WTC11 (cell line): Measurements from ENCODE around the gene STIMATE. TPM values are rescaled to one million over a fixed set of nuclear protein-coding genes. Genes with fewer than 3 reads are reported as not detected.
A peak's percentile ranks its signal among the peaks of the same experiment; 100 is the strongest.

Experiments
- ATAC-seq: fragments of 200-7000 bp; cut with Tn5 transposase; 2 replicates; pipeline ENCODE4 v1.10.0; 2021; ENCODE audit warnings: mild to moderate bottlenecking, moderate library complexity
- CTCF ChIA-PET: fragments of 300-600 bp; sonication (Branson Sonifier 250); formaldehyde crosslinking; loops from one replicate; lab custom pipeline; 2021; ENCODE audit warnings: antibody characterized with exemption; lab: Charles Lee
- POLR2A ChIA-PET: fragments of 350-600 bp; sonication (Branson Sonifier 250); formaldehyde crosslinking; loops from one replicate; lab custom pipeline; 2021; ENCODE audit warnings: antibody characterized with exemption; lab: Charles Lee
- DNase-seq: peaks from one replicate; pipeline ENCODE4 v3.0.0; 2021; ENCODE audit warnings: low spot score
- H3K27ac Mint-ChIP-seq: 2 replicates; pipeline ENCODE4 v1.8.0; 2021; ENCODE audit warnings: mixed read lengths
- H3K27me3 Mint-ChIP-seq: 2 replicates; pipeline ENCODE4 v1.8.0; 2021; ENCODE audit warnings: low read depth, mild to moderate bottlenecking, moderate library complexity, mixed read lengths
- H3K36me3 Mint-ChIP-seq: 2 replicates; pipeline ENCODE4 v1.8.0; 2021; ENCODE audit warnings: mixed read lengths
- H3K4me1 Mint-ChIP-seq: 2 replicates; pipeline ENCODE4 v1.8.0; 2022; ENCODE audit warnings: mixed read lengths
- H3K4me3 Mint-ChIP-seq: 2 replicates; pipeline ENCODE4 v1.8.0; 2021; ENCODE audit warnings: mild to moderate bottlenecking, moderate library complexity, mixed read lengths
- H3K9me3 Mint-ChIP-seq: 2 replicates; pipeline ENCODE4 v1.8.0; 2021; ENCODE audit warnings: mixed read lengths
- CREB1 ChIP-seq: sonication (generic); formaldehyde crosslinking; IDR thresholded peaks from 2 replicates; pipeline ENCODE4 v1.8.0; 2023; ENCODE audit warnings: mild to moderate bottlenecking, missing genetic modification reagents
- EMX1 ChIP-seq: fragments of 250-450 bp; sonication (Bioruptor Pico); IDR thresholded peaks from 2 replicates; pipeline ENCODE4 v1.8.0; 2021; ENCODE audit warnings: mild to moderate bottlenecking
- ESRRA ChIP-seq: sonication (generic); formaldehyde crosslinking; IDR thresholded peaks from 2 replicates; pipeline ENCODE4 v1.8.1; 2022; ENCODE audit warnings: mild to moderate bottlenecking, missing genetic modification reagents, borderline replicate concordance
- FOXK1 ChIP-seq: sonication (generic); formaldehyde crosslinking; IDR thresholded peaks from 2 replicates; pipeline ENCODE4 v1.8.0; 2022; ENCODE audit warnings: mild to moderate bottlenecking, moderate library complexity, missing genetic modification reagents
- FOXP1 ChIP-seq: sonication (generic); formaldehyde crosslinking; IDR thresholded peaks from 2 replicates; pipeline ENCODE4 v1.8.0; 2022; ENCODE audit warnings: missing genetic modification reagents, mild to moderate bottlenecking, moderate library complexity, borderline replicate concordance
- NFATC4 ChIP-seq: fragments of 250-450 bp; sonication (Bioruptor Pico); IDR thresholded peaks from 2 replicates; pipeline ENCODE4 v1.9.0; 2021; ENCODE audit warnings: mild to moderate bottlenecking
- NR3C1 ChIP-seq: sonication (generic); formaldehyde crosslinking; conservative IDR thresholded peaks from 2 replicates; pipeline ENCODE4 v1.8.1; 2023; ENCODE audit warnings: low read depth, mild to moderate bottlenecking, missing genetic modification reagents
- OVOL2 ChIP-seq: fragments of 250-450 bp; sonication (Bioruptor Pico); IDR thresholded peaks from 2 replicates; pipeline ENCODE4 v1.9.0; 2021; ENCODE audit warnings: mild to moderate bottlenecking, borderline replicate concordance
- PRDM15 ChIP-seq: sonication (generic); formaldehyde crosslinking; IDR thresholded peaks from 2 replicates; pipeline ENCODE4 v1.8.0; 2022; ENCODE audit warnings: missing genetic modification reagents
- ZNF121 ChIP-seq: sonication (generic); formaldehyde crosslinking; IDR thresholded peaks from 2 replicates; pipeline ENCODE4 v1.8.0; 2023; ENCODE audit warnings: missing genetic modification reagents
- ZNF138 ChIP-seq: sonication (generic); formaldehyde crosslinking; conservative IDR thresholded peaks from 2 replicates; pipeline ENCODE4 v1.8.1; 2022; ENCODE audit warnings: mild to moderate bottlenecking, moderate library complexity, missing genetic modification reagents
- ZNF396 ChIP-seq: fragments of 250-450 bp; sonication (Bioruptor Pico); IDR thresholded peaks from 2 replicates; pipeline ENCODE4 v1.8.0; 2021; ENCODE audit warnings: mild to moderate bottlenecking, moderate library complexity, borderline replicate concordance
- ZNF416 ChIP-seq: fragments of 250-450 bp; sonication (Bioruptor Pico); IDR thresholded peaks from 2 replicates; pipeline ENCODE4 v1.9.0; 2021; ENCODE audit warnings: mild to moderate bottlenecking, inconsistent platforms
- ZNF532 ChIP-seq: fragments of 250-450 bp; sonication (Bioruptor Pico); IDR thresholded peaks from 2 replicates; pipeline ENCODE4 v1.9.0; 2021; ENCODE audit warnings: mild to moderate bottlenecking, borderline replicate concordance
- ZNF671 ChIP-seq: fragments of 250-450 bp; sonication (Bioruptor Pico); IDR thresholded peaks from 2 replicates; pipeline ENCODE4 v1.8.0; 2021; ENCODE audit warnings: mild to moderate bottlenecking
- ZSCAN18 ChIP-seq: fragments of 250-450 bp; sonication (Bioruptor Pico); IDR thresholded peaks from 2 replicates; pipeline ENCODE4 v2.1.2; 2022; ENCODE audit warnings: mild to moderate bottlenecking, moderate library complexity
- total RNA-seq: library from RNA; stranded (reverse); gene quantifications from 3 replicates; pipeline ENCODE4 v1.2.3, GENCODE V29; 2021
- TF ChIP-seq, protein P1 (sequence below): sonication (generic); formaldehyde crosslinking; IDR thresholded peaks from 2 replicates; pipeline ENCODE4 v1.8.1; 2022; ENCODE audit warnings: low read depth, missing genetic modification reagents, borderline replicate concordance
- TF ChIP-seq, protein P2 (sequence below): fragments of 200-600 bp; IDR thresholded peaks from 2 replicates; pipeline ENCODE4 v1.8.0; 2022; ENCODE audit warnings: antibody characterized with exemption
- TF ChIP-seq, protein P3 (sequence below): sonication (generic); formaldehyde crosslinking; IDR thresholded peaks from 2 replicates; pipeline ENCODE4 v1.8.1; 2022; ENCODE audit warnings: low read depth, mild to moderate bottlenecking, moderate library complexity, missing genetic modification reagents, borderline replicate concordance

The STIMATE gene
- total RNA-seq, 1 experiment from 2014 or later = 35.5 TPM

DNA sequence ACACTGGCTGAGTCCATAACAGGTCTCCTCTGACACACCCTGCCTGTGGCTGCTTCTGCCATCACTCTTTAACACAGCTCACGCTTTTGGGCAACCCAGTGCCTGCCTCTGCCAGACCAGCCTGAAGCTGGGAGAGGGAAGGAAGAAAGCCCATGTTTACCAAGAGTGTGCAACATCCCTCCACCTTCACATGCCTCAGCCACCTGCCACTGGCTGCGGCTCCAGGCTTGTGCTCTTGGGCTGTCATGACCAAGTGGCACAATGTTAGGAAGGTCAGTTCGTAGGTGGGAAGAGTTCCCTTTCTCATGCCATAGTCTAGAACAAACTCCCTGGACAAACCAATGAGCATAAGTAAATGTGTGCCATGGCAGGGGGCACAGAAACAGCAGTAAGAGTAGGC, 20.3 kb downstream of the STIMATE start:
- POLR2A ChIA-PET = interaction anchor here (1.1 kb wide), 1 partner anchor 20 kb away, joined by 3 read pairs; the partner anchor contains the start of gene STIMATE
- DNase-seq = no peak
- no peak overlapping the region for H3K27ac Mint-ChIP-seq
- H3K4me3 Mint-ChIP-seq = no peak overlapping the region
- peaks cover 27% of the 10 kb centered on the region for H3K4me1 Mint-ChIP-seq
- ATAC-seq = no peak
- H3K27me3 Mint-ChIP-seq = no peaks in the 10 kb centered on the region
- H3K36me3 Mint-ChIP-seq = no peaks in the 10 kb centered on the region
- CTCF ChIA-PET = no interaction called here
- no peaks in the 10 kb centered on the region for H3K9me3 Mint-ChIP-seq
- TF ChIP-seq FOXK1 (no peak), ZNF671 (no peak), NFATC4 (CRISPR knock-in tag) (no peak), ZNF396 (CRISPR knock-in tag) (no peak)
- TF ChIP-seq, protein P1, sequence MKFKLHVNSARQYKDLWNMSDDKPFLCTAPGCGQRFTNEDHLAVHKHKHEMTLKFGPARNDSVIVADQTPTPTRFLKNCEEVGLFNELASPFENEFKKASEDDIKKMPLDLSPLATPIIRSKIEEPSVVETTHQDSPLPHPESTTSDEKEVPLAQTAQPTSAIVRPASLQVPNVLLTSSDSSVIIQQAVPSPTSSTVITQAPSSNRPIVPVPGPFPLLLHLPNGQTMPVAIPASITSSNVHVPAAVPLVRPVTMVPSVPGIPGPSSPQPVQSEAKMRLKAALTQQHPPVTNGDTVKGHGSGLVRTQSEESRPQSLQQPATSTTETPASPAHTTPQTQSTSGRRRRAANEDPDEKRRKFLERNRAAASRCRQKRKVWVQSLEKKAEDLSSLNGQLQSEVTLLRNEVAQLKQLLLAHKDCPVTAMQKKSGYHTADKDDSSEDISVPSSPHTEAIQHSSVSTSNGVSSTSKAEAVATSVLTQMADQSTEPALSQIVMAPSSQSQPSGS = no peak

- Mint-ChIP-seq H3K4me1 (peaks cover 27% of the 10 kb centered on the region), H3K27me3 (no peaks in the 10 kb centered on the region), H3K36me3 (no peaks in the 10 kb centered on the region), H3K27ac (peak overlapping the region; percentile 15; the same call in 1 of the 2 replicates), H3K4me3 (no peak overlapping the region), H3K9me3 (no peaks in the 10 kb centered on the region)
- ChIA-PET CTCF (interaction anchor here (1.3 to 2.4 kb wide), 3 partner anchors 22 to 112 kb away, joined by 3 to 7 read pairs (median 5); partner anchors contain the start of gene STIMATE), POLR2A (no interaction called here)
- no peak for DNase-seq
- no peak for ATAC-seq
- TF ChIP-seq ZNF532 (no peak), OVOL2 (CRISPR knock-in tag) (no peak), ZNF416 (CRISPR knock-in tag) (no peak), ESRRA (CRISPR knock-in tag) (no peak), FOXP1 (CRISPR knock-in tag) (no peak), ZSCAN18 (CRISPR knock-in tag) (no peak), CREB1 (CRISPR knock-in tag) (no peak), NFATC4 (CRISPR knock-in tag) (no peak), NR3C1 (CRISPR knock-in tag) (no peak), PRDM15 (CRISPR knock-in tag) (no peak), EMX1 (CRISPR knock-in tag) (no peak), ZNF138 (CRISPR knock-in tag) (no peak), ZNF121 (CRISPR knock-in tag) (no peak)
- TF ChIP-seq, protein P2, sequence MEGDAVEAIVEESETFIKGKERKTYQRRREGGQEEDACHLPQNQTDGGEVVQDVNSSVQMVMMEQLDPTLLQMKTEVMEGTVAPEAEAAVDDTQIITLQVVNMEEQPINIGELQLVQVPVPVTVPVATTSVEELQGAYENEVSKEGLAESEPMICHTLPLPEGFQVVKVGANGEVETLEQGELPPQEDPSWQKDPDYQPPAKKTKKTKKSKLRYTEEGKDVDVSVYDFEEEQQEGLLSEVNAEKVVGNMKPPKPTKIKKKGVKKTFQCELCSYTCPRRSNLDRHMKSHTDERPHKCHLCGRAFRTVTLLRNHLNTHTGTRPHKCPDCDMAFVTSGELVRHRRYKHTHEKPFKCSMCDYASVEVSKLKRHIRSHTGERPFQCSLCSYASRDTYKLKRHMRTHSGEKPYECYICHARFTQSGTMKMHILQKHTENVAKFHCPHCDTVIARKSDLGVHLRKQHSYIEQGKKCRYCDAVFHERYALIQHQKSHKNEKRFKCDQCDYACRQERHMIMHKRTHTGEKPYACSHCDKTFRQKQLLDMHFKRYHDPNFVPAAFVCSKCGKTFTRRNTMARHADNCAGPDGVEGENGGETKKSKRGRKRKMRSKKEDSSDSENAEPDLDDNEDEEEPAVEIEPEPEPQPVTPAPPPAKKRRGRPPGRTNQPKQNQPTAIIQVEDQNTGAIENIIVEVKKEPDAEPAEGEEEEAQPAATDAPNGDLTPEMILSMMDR = no peak
- TF ChIP-seq, protein P3, sequence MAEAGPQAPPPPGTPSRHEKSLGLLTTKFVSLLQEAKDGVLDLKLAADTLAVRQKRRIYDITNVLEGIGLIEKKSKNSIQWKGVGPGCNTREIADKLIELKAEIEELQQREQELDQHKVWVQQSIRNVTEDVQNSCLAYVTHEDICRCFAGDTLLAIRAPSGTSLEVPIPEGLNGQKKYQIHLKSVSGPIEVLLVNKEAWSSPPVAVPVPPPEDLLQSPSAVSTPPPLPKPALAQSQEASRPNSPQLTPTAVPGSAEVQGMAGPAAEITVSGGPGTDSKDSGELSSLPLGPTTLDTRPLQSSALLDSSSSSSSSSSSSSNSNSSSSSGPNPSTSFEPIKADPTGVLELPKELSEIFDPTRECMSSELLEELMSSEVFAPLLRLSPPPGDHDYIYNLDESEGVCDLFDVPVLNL (CRISPR knock-in tag) = no peak
Measured at GRCh38 chr3:52874864-52875587, 22.3 kb downstream of the STIMATE start.
